Stimulated activated CD4-positive, alpha-beta T cell treated with anti-CD3 and anti-CD28 coated beads, Interleukin-4, amount 100 ng/mL, for 4 hours (primary cell): ENCODE results near the gene FAM72D.
A peak's percentile ranks its signal among the peaks of the same experiment; 100 is the strongest.
"Not testable (repeated sequence)": the region's sequence is repeated elsewhere in the genome, so short reads cannot be mapped to it uniquely, and the experiment has no call there.

Source experiments
- DNase-seq, 2 experiments: peaks; one replicate each; pipeline ENCODE4 v3.0.0-alpha.2; 2020

The FAM72D gene

DNA sequence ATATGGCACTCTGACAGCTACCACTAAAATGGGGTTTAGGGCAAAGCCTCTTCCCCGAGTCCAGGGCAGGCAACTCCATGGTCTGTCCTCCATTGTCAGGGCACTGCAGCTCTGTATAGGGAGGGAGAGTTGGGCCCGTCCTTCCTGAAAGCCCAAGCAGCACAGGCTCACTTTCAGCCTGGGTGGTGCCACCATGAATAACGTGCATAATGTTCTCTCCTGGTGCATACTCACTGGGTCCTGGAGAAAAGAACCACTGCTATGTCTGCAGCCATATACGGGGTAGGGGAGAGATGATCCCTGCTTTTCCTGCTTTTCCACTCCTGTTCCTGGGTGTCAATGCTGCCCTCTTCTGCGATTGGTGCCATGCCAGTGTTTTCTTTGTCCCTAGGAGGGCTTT, 60.1 kb downstream of the FAM72D start:
- not testable (repeated sequence) for DNase-seq

GRCh38 chr1:145156891-145157610, 61.3 kb downstream of the FAM72D start:
- DNase-seq: peak; percentile 28 to 44

- not testable (repeated sequence) for DNase-seq
Observed at GRCh38 chr1:145157715-145158114, 61.9 kb downstream of the FAM72D start.

GRCh38 chr1:145161046-145161752, 65.4 kb downstream of the FAM72D start:
- not testable (repeated sequence) for DNase-seq
